ENCODE results near the gene USO1.

The USO1 gene

DNA sequence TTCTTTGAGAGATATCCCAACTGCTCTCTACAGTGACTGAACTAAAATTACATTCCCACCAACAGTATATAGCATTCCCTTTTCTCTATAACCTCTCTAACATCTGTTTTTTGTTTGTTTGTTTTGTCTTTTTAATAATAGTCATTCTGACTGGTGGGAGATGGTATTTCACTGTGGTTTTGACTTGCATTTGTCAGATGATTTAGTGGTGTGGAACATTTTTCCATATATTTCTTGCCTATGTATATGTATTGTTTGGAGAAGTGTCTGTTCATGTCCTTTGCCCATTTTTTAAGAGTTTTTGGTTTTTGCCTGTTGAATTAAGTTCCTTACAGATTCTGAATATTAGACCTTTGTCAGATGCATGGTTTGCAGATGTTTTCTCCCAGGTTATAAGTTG lies 9.0 kb downstream of the USO1 start:
- no peaks in the 10 kb centered on the region for H3K36me3 ChIP-seq (ENCODE audit: insufficient read depth, low read length)
- no peaks in the 10 kb centered on the region for H3K9me3 ChIP-seq (ENCODE audit: low read length)
- H3K27ac ChIP-seq (ENCODE audit: low read depth, low read length): no peak overlapping the region
- no peaks in the 10 kb centered on the region for H3K27me3 ChIP-seq (ENCODE audit: control insufficient read depth in 1 of 2, insufficient read depth in 2 of 2, low read length in 2 of 2)
- no peak overlapping the region for H3K9ac ChIP-seq (ENCODE audit: low read length)
- H3K4me3 ChIP-seq (ENCODE audit: low read depth in 1 of 2, low read length in 2 of 2): no peak overlapping the region
- peaks cover 8% of the 10 kb centered on the region for H3K4me1 ChIP-seq (ENCODE audit: insufficient read depth, low read length)

- Histone ChIP-seq H3K9me3 (ENCODE audit: low read length) (no peaks in the 10 kb centered on the region), H3K36me3 (ENCODE audit: insufficient read depth, low read length) (no peaks in the 10 kb centered on the region), H3K4me3 (ENCODE audit: low read depth in 1 of 2, low read length in 2 of 2) (no peak overlapping the region), H3K27ac (ENCODE audit: low read depth, low read length) (no peak overlapping the region), H3K4me1 (ENCODE audit: insufficient read depth, low read length) (no peaks in the 10 kb centered on the region), H3K9ac (ENCODE audit: low read length) (no peak overlapping the region), H3K27me3 (ENCODE audit: control insufficient read depth in 1 of 2, insufficient read depth in 2 of 2, low read length in 2 of 2) (no peaks in the 10 kb centered on the region)
Observed at GRCh38 chr4:75735525-75735924, 11.1 kb downstream of the USO1 start.

- H3K9ac ChIP-seq (ENCODE audit: low read length): no peak overlapping the region
- no peaks in the 10 kb centered on the region for H3K4me1 ChIP-seq (ENCODE audit: insufficient read depth, low read length)
- H3K27me3 ChIP-seq (ENCODE audit: control insufficient read depth in 1 of 2, insufficient read depth in 2 of 2, low read length in 2 of 2): no peaks in the 10 kb centered on the region
- no peaks in the 10 kb centered on the region for H3K9me3 ChIP-seq (ENCODE audit: low read length)
- no peaks in the 10 kb centered on the region for H3K36me3 ChIP-seq (ENCODE audit: insufficient read depth, low read length)
- H3K27ac ChIP-seq (ENCODE audit: low read depth, low read length): no peak overlapping the region
- no peak overlapping the region for H3K4me3 ChIP-seq (ENCODE audit: low read depth in 1 of 2, low read length in 2 of 2)
Observed at GRCh38 chr4:75736862-75737261, 12.5 kb downstream of the USO1 start.

- H3K4me1 ChIP-seq (ENCODE audit: insufficient read depth, low read length): no peaks in the 10 kb centered on the region
- H3K27ac ChIP-seq (ENCODE audit: low read depth, low read length): no peak overlapping the region
- no peak overlapping the region for H3K9ac ChIP-seq (ENCODE audit: low read length)
- no peaks in the 10 kb centered on the region for H3K27me3 ChIP-seq (ENCODE audit: control insufficient read depth in 1 of 2, insufficient read depth in 2 of 2, low read length in 2 of 2)
- H3K36me3 ChIP-seq (ENCODE audit: insufficient read depth, low read length): no peaks in the 10 kb centered on the region
- H3K4me3 ChIP-seq (ENCODE audit: low read depth in 1 of 2, low read length in 2 of 2): no peak overlapping the region
- no peaks in the 10 kb centered on the region for H3K9me3 ChIP-seq (ENCODE audit: low read length)
Observed at GRCh38 chr4:75737398-75737797, 13.0 kb downstream of the USO1 start.

DNA sequence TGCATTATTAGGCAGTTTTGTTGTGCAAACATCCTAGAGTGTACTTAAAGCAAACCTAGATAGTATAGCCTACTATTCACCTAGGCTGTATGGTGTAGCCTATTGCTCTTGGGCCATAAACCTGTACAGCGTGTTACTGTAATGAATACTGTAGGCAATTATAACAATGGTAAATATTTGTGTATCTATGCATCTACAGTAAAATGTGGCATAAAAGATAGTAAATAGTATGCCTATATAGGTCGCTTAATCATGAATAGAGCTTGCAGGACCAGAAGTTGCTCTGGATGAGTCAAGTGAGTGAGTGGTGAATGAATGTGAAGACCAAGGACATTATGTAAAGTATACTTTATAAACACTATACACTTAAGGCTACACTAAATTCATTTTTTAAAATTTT lies 16.6 kb downstream of the USO1 start:
- Histone ChIP-seq H3K36me3 (ENCODE audit: insufficient read depth, low read length) (no peaks in the 10 kb centered on the region), H3K27ac (ENCODE audit: low read depth, low read length) (no peak overlapping the region), H3K9ac (ENCODE audit: low read length) (no peak overlapping the region), H3K4me3 (ENCODE audit: low read depth in 1 of 2, low read length in 2 of 2) (no peak overlapping the region), H3K9me3 (ENCODE audit: low read length) (no peaks in the 10 kb centered on the region), H3K4me1 (ENCODE audit: insufficient read depth, low read length) (peaks cover 4% of the 10 kb centered on the region), H3K27me3 (ENCODE audit: control insufficient read depth in 1 of 2, insufficient read depth in 2 of 2, low read length in 2 of 2) (no peaks in the 10 kb centered on the region)

- Histone ChIP-seq H3K36me3 (ENCODE audit: insufficient read depth, low read length) (no peaks in the 10 kb centered on the region), H3K4me3 (ENCODE audit: low read depth in 1 of 2, low read length in 2 of 2) (no peak overlapping the region), H3K4me1 (ENCODE audit: insufficient read depth, low read length) (peaks cover 4% of the 10 kb centered on the region), H3K9ac (ENCODE audit: low read length) (no peak overlapping the region), H3K27me3 (ENCODE audit: control insufficient read depth in 1 of 2, insufficient read depth in 2 of 2, low read length in 2 of 2) (no peaks in the 10 kb centered on the region), H3K9me3 (ENCODE audit: low read length) (no peaks in the 10 kb centered on the region), H3K27ac (ENCODE audit: low read depth, low read length) (no peak overlapping the region)
Observed at GRCh38 chr4:75742451-75742850, 18.1 kb downstream of the USO1 start.

DNA sequence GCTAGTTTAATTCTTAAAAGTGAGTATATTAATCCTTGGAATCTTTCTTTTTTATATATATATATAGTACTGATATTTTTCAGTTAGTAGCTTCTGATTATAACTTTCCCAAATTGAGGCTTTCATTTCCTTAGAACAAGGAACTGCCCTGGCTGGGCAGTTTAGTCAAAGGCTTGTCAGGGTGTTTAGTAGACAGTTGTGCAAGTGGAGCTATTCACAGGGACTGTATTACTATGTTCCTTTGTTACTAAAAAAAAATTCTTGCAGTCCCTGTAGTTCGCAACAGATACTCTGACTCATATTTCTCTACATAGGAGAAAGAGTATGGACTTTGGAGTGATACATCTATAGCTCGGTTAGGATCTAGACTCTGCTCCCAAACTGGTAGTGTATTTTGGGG lies 20.8 kb downstream of the USO1 start:
- Histone ChIP-seq H3K27me3 (ENCODE audit: control insufficient read depth in 1 of 2, insufficient read depth in 2 of 2, low read length in 2 of 2) (no peaks in the 10 kb centered on the region), H3K36me3 (ENCODE audit: insufficient read depth, low read length) (no peaks in the 10 kb centered on the region), H3K4me1 (ENCODE audit: insufficient read depth, low read length) (peaks cover 4% of the 10 kb centered on the region), H3K9ac (ENCODE audit: low read length) (no peak overlapping the region), H3K27ac (ENCODE audit: low read depth, low read length) (no peak overlapping the region), H3K9me3 (ENCODE audit: low read length) (no peaks in the 10 kb centered on the region), H3K4me3 (ENCODE audit: low read depth in 1 of 2, low read length in 2 of 2) (no peak overlapping the region)

GRCh38 chr4:75745721-75746199 lies 21.4 kb downstream of the USO1 start:
- H3K4me3 ChIP-seq (ENCODE audit: low read depth in 1 of 2, low read length in 2 of 2): no peak overlapping the region
- H3K9me3 ChIP-seq (ENCODE audit: low read length): no peaks in the 10 kb centered on the region
- H3K4me1 ChIP-seq (ENCODE audit: insufficient read depth, low read length): peaks cover 4% of the 10 kb centered on the region
- H3K36me3 ChIP-seq (ENCODE audit: insufficient read depth, low read length): no peaks in the 10 kb centered on the region
- H3K9ac ChIP-seq (ENCODE audit: low read length): no peak overlapping the region
- H3K27ac ChIP-seq (ENCODE audit: low read depth, low read length): no peak overlapping the region
- no peaks in the 10 kb centered on the region for H3K27me3 ChIP-seq (ENCODE audit: control insufficient read depth in 1 of 2, insufficient read depth in 2 of 2, low read length in 2 of 2)

- Histone ChIP-seq H3K36me3 (ENCODE audit: insufficient read depth, low read length) (peaks cover 24% of the 10 kb centered on the region), H3K9ac (ENCODE audit: low read length) (no peak overlapping the region), H3K4me1 (ENCODE audit: insufficient read depth, low read length) (no peaks in the 10 kb centered on the region), H3K27ac (ENCODE audit: low read depth, low read length) (no peak overlapping the region), H3K27me3 (ENCODE audit: control insufficient read depth in 1 of 2, insufficient read depth in 2 of 2, low read length in 2 of 2) (no peaks in the 10 kb centered on the region), H3K9me3 (ENCODE audit: low read length) (no peaks in the 10 kb centered on the region), H3K4me3 (ENCODE audit: low read depth in 1 of 2, low read length in 2 of 2) (no peak overlapping the region)
Observed at GRCh38 chr4:75752637-75753036, 28.3 kb downstream of the USO1 start.

DNA sequence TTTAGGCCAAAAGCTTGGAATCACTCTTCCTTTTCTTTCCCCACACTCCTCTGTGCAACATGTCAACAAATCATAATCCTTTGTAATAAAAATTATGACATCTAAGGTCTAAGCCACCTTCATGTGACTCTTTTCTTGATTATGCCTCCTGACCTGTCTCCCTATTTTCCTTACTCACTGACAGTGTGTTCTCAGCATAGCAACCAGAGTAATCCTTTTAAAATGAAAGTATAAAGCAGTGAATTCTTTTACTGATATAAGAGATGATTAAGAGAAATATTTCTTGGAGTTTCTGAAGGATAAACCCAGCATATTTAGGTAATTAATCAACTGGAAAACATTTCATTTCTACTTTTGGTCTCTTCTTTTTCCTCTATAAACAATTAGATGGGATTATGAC lies 44.7 kb downstream of the USO1 start:
- H3K36me3 ChIP-seq (ENCODE audit: insufficient read depth, low read length): peaks cover 9% of the 10 kb centered on the region
- H3K27ac ChIP-seq (ENCODE audit: low read depth, low read length): no peak overlapping the region

GRCh38 chr4:75771607-75772006 lies 47.2 kb downstream of the USO1 start:
- no peak overlapping the region for H3K4me3 ChIP-seq (ENCODE audit: low read depth in 1 of 2, low read length in 2 of 2)
- H3K9me3 ChIP-seq (ENCODE audit: low read length): no peaks in the 10 kb centered on the region
- H3K4me1 ChIP-seq (ENCODE audit: insufficient read depth, low read length): no peaks in the 10 kb centered on the region
- H3K27ac ChIP-seq (ENCODE audit: low read depth, low read length): no peak overlapping the region
- no peak overlapping the region for H3K9ac ChIP-seq (ENCODE audit: low read length)
- H3K36me3 ChIP-seq (ENCODE audit: insufficient read depth, low read length): peaks cover 33% of the 10 kb centered on the region
- no peaks in the 10 kb centered on the region for H3K27me3 ChIP-seq (ENCODE audit: control insufficient read depth in 1 of 2, insufficient read depth in 2 of 2, low read length in 2 of 2)

More for the DNA sequence above, 44.7 kb downstream of the USO1 start:
- Histone ChIP-seq H3K9me3 (ENCODE audit: low read length) (no peaks in the 10 kb centered on the region), H3K9ac (ENCODE audit: low read length) (no peak overlapping the region), H3K4me3 (ENCODE audit: low read depth in 1 of 2, low read length in 2 of 2) (no peak overlapping the region), H3K4me1 (ENCODE audit: insufficient read depth, low read length) (no peaks in the 10 kb centered on the region), H3K27me3 (ENCODE audit: control insufficient read depth in 1 of 2, insufficient read depth in 2 of 2, low read length in 2 of 2) (no peaks in the 10 kb centered on the region)

- no peaks in the 10 kb centered on the region for H3K9me3 ChIP-seq (ENCODE audit: low read length)
- H3K4me1 ChIP-seq (ENCODE audit: insufficient read depth, low read length): no peaks in the 10 kb centered on the region
- no peaks in the 10 kb centered on the region for H3K27me3 ChIP-seq (ENCODE audit: control insufficient read depth in 1 of 2, insufficient read depth in 2 of 2, low read length in 2 of 2)
- peaks cover 48% of the 10 kb centered on the region for H3K36me3 ChIP-seq (ENCODE audit: insufficient read depth, low read length)
- H3K4me3 ChIP-seq (ENCODE audit: low read depth in 1 of 2, low read length in 2 of 2): no peak overlapping the region
- H3K9ac ChIP-seq (ENCODE audit: low read length): no peak overlapping the region
- H3K27ac ChIP-seq (ENCODE audit: low read depth, low read length): no peak overlapping the region
Observed at GRCh38 chr4:75777589-75777988, 53.2 kb downstream of the USO1 start.
